Keratinocyte (primary cell): ENCODE measurements around the gene TTR. TPM values are rescaled to one million over a fixed set of nuclear protein-coding genes. Genes with fewer than 3 reads are reported as not detected.
A peak's percentile ranks its signal among the peaks of the same experiment; 100 is the strongest.

Experiments used
- DNase-seq: peaks from one replicate; pipeline ENCODE4 v3.0.0-alpha.2; 2011; ENCODE audit warnings: low read depth, missing footprints, low spot score
- FAIRE-seq: peaks from 2 replicates; lab custom pipeline; 2011; peaks lifted over from hg19 to GRCh38; lab: Jason Lieb, UNC
- H2AFZ ChIP-seq: 2 replicates; pipeline ENCODE4 v1.6.0; 2012; ENCODE audit warnings: low read length, control low read depth, inconsistent platforms; ENCODE audit not compliant: control insufficient read depth
- H3K27ac ChIP-seq: 2 replicates; pipeline ENCODE4 v1.5.1; 2011; ENCODE audit warnings: low read length; ENCODE audit not compliant: control insufficient read depth, insufficient read depth
- H3K27me3 ChIP-seq: 3 replicates; pipeline ENCODE4 v1.6.0; 2011; ENCODE audit warnings: low read length; ENCODE audit not compliant: control insufficient read depth, insufficient read depth; ENCODE audit errors: extremely low read depth
- H3K36me3 ChIP-seq, 2 experiments: 2 replicates in 1 of 2; 3 replicates in 1 of 2; pipeline ENCODE4 v1.5.1; 2011; ENCODE audit warnings: low read length in 2 of 2, mild to moderate bottlenecking in 1 of 2; ENCODE audit not compliant: control insufficient read depth in 2 of 2, insufficient read depth in 2 of 2; ENCODE audit errors: extremely low read depth in 1 of 2
- H3K4me1 ChIP-seq: 3 replicates; pipeline ENCODE4 v1.5.1; 2011; ENCODE audit warnings: low read length; ENCODE audit not compliant: control insufficient read depth, insufficient read depth; ENCODE audit errors: extremely low read depth
- H3K4me2 ChIP-seq: 3 replicates; pipeline ENCODE4 v1.6.0; 2011; ENCODE audit warnings: low read depth, low read length; ENCODE audit not compliant: control insufficient read depth, insufficient read depth; ENCODE audit errors: extremely low read depth
- H3K4me3 ChIP-seq, 3 experiments: fragments of 200-600 bp in 1 of 3; sonication (generic) in 1 of 3; 2 replicates in 2 of 3; 3 replicates in 1 of 3; pipeline ENCODE4 v1.5.1; 2011 to 2016; ENCODE audit warnings: low read length in 3 of 3, mild to moderate bottlenecking in 3 of 3, control low read depth in 2 of 3, inconsistent platforms in 1 of 3, low read depth in 1 of 3, mixed read lengths in 1 of 3, mixed run types in 1 of 3, moderate library complexity in 1 of 3; ENCODE audit not compliant: control insufficient read depth in 2 of 3, insufficient read depth in 2 of 3; ENCODE audit errors: extremely low read depth in 1 of 3
- H3K79me2 ChIP-seq: 2 replicates; pipeline ENCODE4 v1.6.0; 2012; ENCODE audit warnings: low read length; ENCODE audit not compliant: control insufficient read depth, insufficient read depth
- H3K9ac ChIP-seq: 3 replicates; pipeline ENCODE4 v1.6.0; 2011; ENCODE audit warnings: low read length; ENCODE audit not compliant: control insufficient read depth, insufficient read depth; ENCODE audit errors: extremely low read depth
- H3K9me1 ChIP-seq: 3 replicates; pipeline ENCODE4 v1.6.0; 2011; ENCODE audit warnings: low read length; ENCODE audit not compliant: control insufficient read depth, insufficient read depth; ENCODE audit errors: extremely low read depth
- H3K9me3 ChIP-seq: 2 replicates; pipeline ENCODE4 v1.5.1; 2012; ENCODE audit warnings: low read depth, low read length; ENCODE audit not compliant: control insufficient read depth
- H4K20me1 ChIP-seq: 3 replicates; pipeline ENCODE4 v1.6.0; 2011; ENCODE audit warnings: low read length; ENCODE audit not compliant: control insufficient read depth, insufficient read depth; ENCODE audit errors: extremely low read depth
- EZH2 ChIP-seq: IDR thresholded peaks from one replicate; pipeline ENCODE4 v1.6.1; 2012; ENCODE audit warnings: inconsistent platforms, mild to moderate bottlenecking, low read length, moderate library complexity
- dilution Hi-C: fragments of 300-500 bp; cut with MboI; formaldehyde crosslinking; loops from one replicate; pipeline ENCODE4 v1.7.0; 2020; ENCODE audit warnings: low sequenced_read_pairs; ENCODE audit not compliant: extremely low pct_ligation_motif_present
- polyA minus RNA-seq, 3 experiments: library from RNA; depleted of rRNA, polyadenylated mRNA; stranded (reverse); fragments of >200 nt; gene quantifications; 1 replicate in 1 of 3; 2 replicates in 1 of 3; 3 replicates in 1 of 3; pipeline ENCODE4 v1.2.3, GENCODE V29; 2011
- polyA plus RNA-seq, 5 experiments: library from polyadenylated mRNA; depleted of rRNA in 3 of 5; stranded (reverse) in 3 of 5; stranded (forward) in 1 of 5; unstranded in 1 of 5; fragments of >200 nt; gene quantifications; 1 replicate in 1 of 5; 2 replicates in 3 of 5; 3 replicates in 1 of 5; pipeline versions ENCODE4 v1.2.1 to v1.2.3, GENCODE V29; 2011 to 2012; ENCODE audit warnings: missing spikeins in 2 of 5, low read depth in 1 of 5, low replicate concordance in 1 of 5
- TF ChIP-seq, protein P1 (sequence below), 3 experiments: IDR thresholded peaks in 1 of 3; conservative IDR thresholded peaks in 1 of 3; optimal IDR thresholded peaks in 1 of 3; 2 replicates in 2 of 3; 3 replicates in 1 of 3; pipeline versions ENCODE3 to v1.5.1; 2011; ENCODE audit warnings: low read length in 3 of 3, mild to moderate bottlenecking in 3 of 3, moderate library complexity in 2 of 3, control low read depth in 1 of 3, inconsistent platforms in 1 of 3; ENCODE audit not compliant: insufficient read depth in 2 of 3; ENCODE audit errors: extremely low read depth in 1 of 3

Gene TTR
- polyA plus RNA-seq, result not detected in 3 replicates
- polyA plus RNA-seq (2011; ENCODE audit: low read depth), result not detected
- polyA plus RNA-seq (2011; cell fraction: cytosol; rRNA removed), result not detected in 2 replicates
- not detected in 2 replicates for polyA plus RNA-seq (2011; cell fraction: nucleus; rRNA removed)
- not detected in 2 replicates for polyA plus RNA-seq (2012; ENCODE audit: low replicate concordance)
- not detected in 3 replicates for polyA minus RNA-seq
- polyA minus RNA-seq (2011; cell fraction: cytosol; rRNA and poly(A)+ RNA removed), result not detected
- polyA minus RNA-seq (2011; cell fraction: nucleus; rRNA and poly(A)+ RNA removed), result not detected in 2 replicates

DNA sequence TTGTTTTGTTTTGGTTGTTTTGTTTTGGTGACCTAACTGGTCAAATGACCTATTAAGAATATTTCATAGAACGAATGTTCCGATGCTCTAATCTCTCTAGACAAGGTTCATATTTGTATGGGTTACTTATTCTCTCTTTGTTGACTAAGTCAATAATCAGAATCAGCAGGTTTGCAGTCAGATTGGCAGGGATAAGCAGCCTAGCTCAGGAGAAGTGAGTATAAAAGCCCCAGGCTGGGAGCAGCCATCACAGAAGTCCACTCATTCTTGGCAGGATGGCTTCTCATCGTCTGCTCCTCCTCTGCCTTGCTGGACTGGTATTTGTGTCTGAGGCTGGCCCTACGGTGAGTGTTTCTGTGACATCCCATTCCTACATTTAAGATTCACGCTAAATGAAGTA, at the start of gene TTR:
TTR (plus strand) TSS at position 250 of the 400 bp plus-strand sequence; CDS start at position 276, 26 bp downstream.
- H3K9ac ChIP-seq, result no peak within 1 kb of the TSS
- no peaks in the 10 kb centered on the region for H3K9me3 ChIP-seq
- H3K4me3 ChIP-seq, result no peak within 1 kb of the TSS
- no peak for DNase-seq
- H3K9me1 ChIP-seq, result no peaks in the 10 kb centered on the region
- no peak within 1 kb of the TSS for H3K27ac ChIP-seq
- peaks cover 8% of the 10 kb centered on the region for H3K4me1 ChIP-seq
- no peak for FAIRE-seq
- TF ChIP-seq, protein P1, sequence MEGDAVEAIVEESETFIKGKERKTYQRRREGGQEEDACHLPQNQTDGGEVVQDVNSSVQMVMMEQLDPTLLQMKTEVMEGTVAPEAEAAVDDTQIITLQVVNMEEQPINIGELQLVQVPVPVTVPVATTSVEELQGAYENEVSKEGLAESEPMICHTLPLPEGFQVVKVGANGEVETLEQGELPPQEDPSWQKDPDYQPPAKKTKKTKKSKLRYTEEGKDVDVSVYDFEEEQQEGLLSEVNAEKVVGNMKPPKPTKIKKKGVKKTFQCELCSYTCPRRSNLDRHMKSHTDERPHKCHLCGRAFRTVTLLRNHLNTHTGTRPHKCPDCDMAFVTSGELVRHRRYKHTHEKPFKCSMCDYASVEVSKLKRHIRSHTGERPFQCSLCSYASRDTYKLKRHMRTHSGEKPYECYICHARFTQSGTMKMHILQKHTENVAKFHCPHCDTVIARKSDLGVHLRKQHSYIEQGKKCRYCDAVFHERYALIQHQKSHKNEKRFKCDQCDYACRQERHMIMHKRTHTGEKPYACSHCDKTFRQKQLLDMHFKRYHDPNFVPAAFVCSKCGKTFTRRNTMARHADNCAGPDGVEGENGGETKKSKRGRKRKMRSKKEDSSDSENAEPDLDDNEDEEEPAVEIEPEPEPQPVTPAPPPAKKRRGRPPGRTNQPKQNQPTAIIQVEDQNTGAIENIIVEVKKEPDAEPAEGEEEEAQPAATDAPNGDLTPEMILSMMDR (optimal IDR thresholded peaks at IDR 0.05 in 1 of 3, IDR thresholded peaks at IDR 0.05 in 1 of 3, conservative IDR thresholded peaks at IDR 0.05 in 1 of 3; ENCODE audit: extremely low read depth in 1 of 3, insufficient read depth in 2 of 3, low read length in 3 of 3), result no peak
- TF ChIP-seq EZH2, result no peak
- no peaks in the 10 kb centered on the region for H3K27me3 ChIP-seq
- no peaks in the 10 kb centered on the region for H3K36me3 ChIP-seq
- dilution Hi-C loops, result no loop called here
- H2AFZ ChIP-seq, result no peak within 1 kb of the TSS
- no peaks in the 10 kb centered on the region for H4K20me1 ChIP-seq
- H3K79me2 ChIP-seq, result no peaks in the 10 kb centered on the region
- peak within 1 kb of the TSS; percentile 48 for H3K4me2 ChIP-seq

DNA sequence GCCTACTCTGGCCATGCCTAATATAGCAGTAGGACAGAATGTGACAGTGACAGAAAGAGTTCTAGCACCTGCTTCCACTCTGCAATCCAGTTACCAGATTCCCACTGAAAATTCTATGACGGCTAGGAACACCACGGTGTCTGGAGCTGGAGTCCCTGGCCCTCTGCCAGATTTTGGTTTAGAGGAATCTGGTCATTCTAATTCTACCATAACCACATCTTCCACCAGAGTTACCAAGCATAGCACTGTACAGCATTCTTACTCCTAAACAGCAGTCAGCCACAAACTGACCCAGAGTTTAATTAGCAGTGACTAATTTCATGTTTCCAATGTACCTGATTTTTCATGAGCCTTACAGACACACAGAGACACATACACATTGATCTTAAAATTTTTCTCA, 45.2 kb upstream of the TTR start:
- DNase-seq, result no peak
- FAIRE-seq, result no peak
- dilution Hi-C loops, result no loop called here
- H2AFZ ChIP-seq, result no peak overlapping the region
- H3K27me3 ChIP-seq, result no peaks in the 10 kb centered on the region
- TF ChIP-seq EZH2, result no peak
- TF ChIP-seq, protein P1 (optimal IDR thresholded peaks at IDR 0.05 in 1 of 3, IDR thresholded peaks at IDR 0.05 in 1 of 3, conservative IDR thresholded peaks at IDR 0.05 in 1 of 3; ENCODE audit: extremely low read depth in 1 of 3, insufficient read depth in 2 of 3, low read length in 3 of 3), result no peak
- no peak overlapping the region for H3K27ac ChIP-seq
- no peaks in the 10 kb centered on the region for H3K9me3 ChIP-seq
- no peak overlapping the region for H3K4me2 ChIP-seq
- H3K4me3 ChIP-seq, result no peak overlapping the region
- H3K9ac ChIP-seq, result no peak overlapping the region
- no peaks in the 10 kb centered on the region for H3K9me1 ChIP-seq
- no peaks in the 10 kb centered on the region for H3K4me1 ChIP-seq
- no peaks in the 10 kb centered on the region for H4K20me1 ChIP-seq
- H3K36me3 ChIP-seq, result peaks cover 19 to 30% of the 10 kb centered on the region in 2 experiments
- H3K79me2 ChIP-seq, result no peaks in the 10 kb centered on the region
